ENCODE measurements around the gene NUB1. TPM values are rescaled to one million over a fixed set of nuclear protein-coding genes. Genes with fewer than 3 reads are reported as not detected.

The NUB1 gene
- polyA plus RNA-seq, 1 of the 3 experiments (the other 2 are of a cell fraction) = 54.0 TPM

DNA sequence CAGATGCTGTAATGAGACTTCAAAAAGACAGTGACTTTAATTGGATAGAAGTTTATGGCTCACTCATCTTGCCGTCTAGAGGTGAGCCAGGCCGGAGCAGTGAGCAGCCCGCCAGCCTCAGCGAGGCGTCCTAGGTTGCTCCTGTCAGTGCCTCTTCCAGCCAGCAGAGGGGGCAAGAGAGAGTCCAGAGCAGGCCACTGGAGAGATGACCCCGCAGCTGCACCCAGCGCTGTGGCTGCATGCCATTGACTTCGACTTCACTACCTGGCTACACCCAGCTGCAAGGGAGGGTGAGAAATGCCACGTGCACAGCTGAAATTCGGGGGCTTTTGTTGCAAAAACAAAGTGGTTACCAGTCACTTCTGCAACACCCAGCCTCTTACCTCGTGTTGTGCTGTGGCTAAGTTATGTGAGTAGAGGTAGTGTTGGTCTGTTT lies 26.5 kb downstream of the NUB1 start (continued):
- TF ChIP-seq, protein P1, sequence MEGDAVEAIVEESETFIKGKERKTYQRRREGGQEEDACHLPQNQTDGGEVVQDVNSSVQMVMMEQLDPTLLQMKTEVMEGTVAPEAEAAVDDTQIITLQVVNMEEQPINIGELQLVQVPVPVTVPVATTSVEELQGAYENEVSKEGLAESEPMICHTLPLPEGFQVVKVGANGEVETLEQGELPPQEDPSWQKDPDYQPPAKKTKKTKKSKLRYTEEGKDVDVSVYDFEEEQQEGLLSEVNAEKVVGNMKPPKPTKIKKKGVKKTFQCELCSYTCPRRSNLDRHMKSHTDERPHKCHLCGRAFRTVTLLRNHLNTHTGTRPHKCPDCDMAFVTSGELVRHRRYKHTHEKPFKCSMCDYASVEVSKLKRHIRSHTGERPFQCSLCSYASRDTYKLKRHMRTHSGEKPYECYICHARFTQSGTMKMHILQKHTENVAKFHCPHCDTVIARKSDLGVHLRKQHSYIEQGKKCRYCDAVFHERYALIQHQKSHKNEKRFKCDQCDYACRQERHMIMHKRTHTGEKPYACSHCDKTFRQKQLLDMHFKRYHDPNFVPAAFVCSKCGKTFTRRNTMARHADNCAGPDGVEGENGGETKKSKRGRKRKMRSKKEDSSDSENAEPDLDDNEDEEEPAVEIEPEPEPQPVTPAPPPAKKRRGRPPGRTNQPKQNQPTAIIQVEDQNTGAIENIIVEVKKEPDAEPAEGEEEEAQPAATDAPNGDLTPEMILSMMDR (IDR thresholded peaks at IDR 0.05) = peak; percentile 99
- TF ChIP-seq, protein P2, sequence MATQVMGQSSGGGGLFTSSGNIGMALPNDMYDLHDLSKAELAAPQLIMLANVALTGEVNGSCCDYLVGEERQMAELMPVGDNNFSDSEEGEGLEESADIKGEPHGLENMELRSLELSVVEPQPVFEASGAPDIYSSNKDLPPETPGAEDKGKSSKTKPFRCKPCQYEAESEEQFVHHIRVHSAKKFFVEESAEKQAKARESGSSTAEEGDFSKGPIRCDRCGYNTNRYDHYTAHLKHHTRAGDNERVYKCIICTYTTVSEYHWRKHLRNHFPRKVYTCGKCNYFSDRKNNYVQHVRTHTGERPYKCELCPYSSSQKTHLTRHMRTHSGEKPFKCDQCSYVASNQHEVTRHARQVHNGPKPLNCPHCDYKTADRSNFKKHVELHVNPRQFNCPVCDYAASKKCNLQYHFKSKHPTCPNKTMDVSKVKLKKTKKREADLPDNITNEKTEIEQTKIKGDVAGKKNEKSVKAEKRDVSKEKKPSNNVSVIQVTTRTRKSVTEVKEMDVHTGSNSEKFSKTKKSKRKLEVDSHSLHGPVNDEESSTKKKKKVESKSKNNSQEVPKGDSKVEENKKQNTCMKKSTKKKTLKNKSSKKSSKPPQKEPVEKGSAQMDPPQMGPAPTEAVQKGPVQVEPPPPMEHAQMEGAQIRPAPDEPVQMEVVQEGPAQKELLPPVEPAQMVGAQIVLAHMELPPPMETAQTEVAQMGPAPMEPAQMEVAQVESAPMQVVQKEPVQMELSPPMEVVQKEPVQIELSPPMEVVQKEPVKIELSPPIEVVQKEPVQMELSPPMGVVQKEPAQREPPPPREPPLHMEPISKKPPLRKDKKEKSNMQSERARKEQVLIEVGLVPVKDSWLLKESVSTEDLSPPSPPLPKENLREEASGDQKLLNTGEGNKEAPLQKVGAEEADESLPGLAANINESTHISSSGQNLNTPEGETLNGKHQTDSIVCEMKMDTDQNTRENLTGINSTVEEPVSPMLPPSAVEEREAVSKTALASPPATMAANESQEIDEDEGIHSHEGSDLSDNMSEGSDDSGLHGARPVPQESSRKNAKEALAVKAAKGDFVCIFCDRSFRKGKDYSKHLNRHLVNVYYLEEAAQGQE (IDR thresholded peaks at IDR 0.05; ENCODE audit: low read depth, low read length) = no peak
- TF ChIP-seq NFIC (IDR thresholded peaks at IDR 0.05; ENCODE audit: borderline replicate concordance) (no peak), MXI1 (IDR thresholded peaks at IDR 0.05; ENCODE audit: low read depth, low read length) (peak; percentile 83), EZH2phosphoT487 (IDR thresholded peaks at IDR 0.05; ENCODE audit: borderline replicate concordance, low read depth) (no peak), SIN3A (IDR thresholded peaks at IDR 0.05; ENCODE audit: borderline replicate concordance, low read depth, low read length) (0 out of 2 replicates have a peak, but pooled peaks have one; percentile 54), MEF2A (IDR thresholded peaks at IDR 0.05; ENCODE audit: borderline replicate concordance, low read depth) (no peak), RFX5 (IDR thresholded peaks at IDR 0.05; ENCODE audit: low read length) (0 out of 2 replicates have a peak, but pooled peaks have one; percentile 14), FOXJ3 (CRISPR knock-in tag; IDR thresholded peaks at IDR 0.05) (no peak), RCOR1 (IDR thresholded peaks at IDR 0.05; ENCODE audit: low read length) (peak; percentile 59; the same call in 1 of the 2 replicates), FOSL2 (IDR thresholded peaks at IDR 0.05; ENCODE audit: borderline replicate concordance, low read depth) (no peak), RXRA (IDR thresholded peaks at IDR 0.05; ENCODE audit: borderline replicate concordance, low read depth) (no peak; the same call in 1 of the 2 replicates), YY1 (IDR thresholded peaks at IDR 0.05; ENCODE audit: low read depth) (no peak), SMC3 (IDR thresholded peaks at IDR 0.05; ENCODE audit: low read depth, low read length) (peak; percentile 97), TCF12 (IDR thresholded peaks at IDR 0.05) (no peak), RAD21 (IDR thresholded peaks at IDR 0.05; ENCODE audit: low read length) (peak; percentile 90), GABPA (IDR thresholded peaks at IDR 0.05; ENCODE audit: low read depth) (no peak), CHD2 (IDR thresholded peaks at IDR 0.05; ENCODE audit: low read length, partially characterized antibody) (no peak)
- TF ChIP-seq, protein P3, sequence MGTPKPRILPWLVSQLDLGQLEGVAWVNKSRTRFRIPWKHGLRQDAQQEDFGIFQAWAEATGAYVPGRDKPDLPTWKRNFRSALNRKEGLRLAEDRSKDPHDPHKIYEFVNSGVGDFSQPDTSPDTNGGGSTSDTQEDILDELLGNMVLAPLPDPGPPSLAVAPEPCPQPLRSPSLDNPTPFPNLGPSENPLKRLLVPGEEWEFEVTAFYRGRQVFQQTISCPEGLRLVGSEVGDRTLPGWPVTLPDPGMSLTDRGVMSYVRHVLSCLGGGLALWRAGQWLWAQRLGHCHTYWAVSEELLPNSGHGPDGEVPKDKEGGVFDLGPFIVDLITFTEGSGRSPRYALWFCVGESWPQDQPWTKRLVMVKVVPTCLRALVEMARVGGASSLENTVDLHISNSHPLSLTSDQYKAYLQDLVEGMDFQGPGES (IDR thresholded peaks at IDR 0.05; ENCODE audit: low read depth, low read length) = no peak
- TF ChIP-seq, protein P4, sequence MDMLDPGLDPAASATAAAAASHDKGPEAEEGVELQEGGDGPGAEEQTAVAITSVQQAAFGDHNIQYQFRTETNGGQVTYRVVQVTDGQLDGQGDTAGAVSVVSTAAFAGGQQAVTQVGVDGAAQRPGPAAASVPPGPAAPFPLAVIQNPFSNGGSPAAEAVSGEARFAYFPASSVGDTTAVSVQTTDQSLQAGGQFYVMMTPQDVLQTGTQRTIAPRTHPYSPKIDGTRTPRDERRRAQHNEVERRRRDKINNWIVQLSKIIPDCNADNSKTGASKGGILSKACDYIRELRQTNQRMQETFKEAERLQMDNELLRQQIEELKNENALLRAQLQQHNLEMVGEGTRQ (IDR thresholded peaks at IDR 0.05; ENCODE audit: borderline replicate concordance, low read depth, low read length) = no peak
- TF ChIP-seq, protein P5, sequence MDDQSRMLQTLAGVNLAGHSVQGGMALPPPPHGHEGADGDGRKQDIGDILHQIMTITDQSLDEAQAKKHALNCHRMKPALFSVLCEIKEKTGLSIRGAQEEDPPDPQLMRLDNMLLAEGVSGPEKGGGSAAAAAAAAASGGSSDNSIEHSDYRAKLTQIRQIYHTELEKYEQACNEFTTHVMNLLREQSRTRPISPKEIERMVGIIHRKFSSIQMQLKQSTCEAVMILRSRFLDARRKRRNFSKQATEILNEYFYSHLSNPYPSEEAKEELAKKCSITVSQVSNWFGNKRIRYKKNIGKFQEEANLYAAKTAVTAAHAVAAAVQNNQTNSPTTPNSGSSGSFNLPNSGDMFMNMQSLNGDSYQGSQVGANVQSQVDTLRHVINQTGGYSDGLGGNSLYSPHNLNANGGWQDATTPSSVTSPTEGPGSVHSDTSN (IDR thresholded peaks at IDR 0.05) = 0 out of 2 replicates have a peak, but pooled peaks have one; percentile 9

Measured in SK-N-SH (cell line).